Sigmoid colon (tissue), 4 donors: ENCODE data around the gene ATF5.

Experiments
- CTCF ChIP-seq, 4 experiments: fragments of 450-650 bp in 3 of 4; fragments of 200-600 bp in 1 of 4; IDR thresholded peaks; one replicate each; pipeline ENCODE4 v1.5.1; 2016 to 2019; ENCODE audit warnings: antibody characterized with exemption in 4 of 4, mild to moderate bottlenecking in 3 of 4, moderate library complexity in 2 of 4
- POLR2A ChIP-seq, 2 donors: fragments of 450-650 bp; IDR thresholded peaks; one replicate each; pipeline ENCODE4 v1.6.1; 2016; ENCODE audit warnings: antibody characterized with exemption in 2 of 2, mild to moderate bottlenecking in 2 of 2, moderate library complexity in 2 of 2
- POLR2AphosphoS5 ChIP-seq, 4 donors: sonication (generic); formaldehyde crosslinking; IDR thresholded peaks; one replicate each; pipeline ENCODE4 v1.6.1; 2017; ENCODE audit warnings: antibody characterized with exemption in 4 of 4

- TF ChIP-seq CTCF (IDR thresholded peaks at IDR 0.05) (no peak), POLR2AphosphoS5 (IDR thresholded peaks at IDR 0.05) (no peak), POLR2A (IDR thresholded peaks at IDR 0.05) (no peak)
These were observed 25.9 kb downstream of the ATF5 start for GRCh38 chr19:49954933-49955332.
